Loucy (cell line): ENCODE data around the gene CHAMP1.

Experiments
- H2AFZ ChIP-seq: fragments of 200-600 bp; sonication (generic); 2 replicates; pipeline ENCODE4 v1.6.0; 2016; ENCODE audit warnings: antibody characterized with exemption, mild to moderate bottlenecking, low read length, moderate library complexity
- H3F3A ChIP-seq: fragments of 200-600 bp; 2 replicates; pipeline ENCODE4 v1.6.0; 2016; ENCODE audit warnings: antibody characterized with exemption, low read depth, mild to moderate bottlenecking
- H3K27me3 ChIP-seq: fragments of 200-600 bp; sonication (generic); 2 replicates; pipeline ENCODE4 v1.6.1; 2014; ENCODE audit warnings: low read length, mild to moderate bottlenecking; ENCODE audit not compliant: insufficient read depth, poor library complexity, severe bottlenecking
- H3K36me3 ChIP-seq: fragments of 200-600 bp; sonication (generic); 2 replicates; pipeline ENCODE4 v1.6.1; 2016; ENCODE audit warnings: low read length; ENCODE audit not compliant: insufficient read depth
- H3K4me1 ChIP-seq: fragments of 200-600 bp; sonication (generic); 2 replicates; pipeline ENCODE4 v1.5.1; 2014; ENCODE audit warnings: low read length, mild to moderate bottlenecking; ENCODE audit not compliant: insufficient read depth, poor library complexity, severe bottlenecking
- H3K4me2 ChIP-seq: fragments of 200-600 bp; sonication (generic); 2 replicates; pipeline ENCODE4 v1.6.0; 2014; ENCODE audit warnings: antibody characterized with exemption, low read length, low read depth, mild to moderate bottlenecking; ENCODE audit not compliant: poor library complexity, severe bottlenecking
- H3K4me3 ChIP-seq: fragments of 200-600 bp; sonication (generic); 2 replicates; pipeline ENCODE4 v1.5.1; 2014; ENCODE audit warnings: low read length, mild to moderate bottlenecking, mixed read lengths; ENCODE audit not compliant: poor library complexity, severe bottlenecking
- H3K79me2 ChIP-seq: fragments of 200-600 bp; sonication (generic); 2 replicates; pipeline ENCODE4 v1.6.1; 2014; ENCODE audit warnings: low read length; ENCODE audit not compliant: insufficient read depth
- H3K9ac ChIP-seq: fragments of 200-600 bp; sonication (generic); 2 replicates; pipeline ENCODE4 v1.6.0; 2014; ENCODE audit warnings: mild to moderate bottlenecking, low read depth, low read length, moderate library complexity; ENCODE audit not compliant: poor library complexity, severe bottlenecking
- H3K9me2 ChIP-seq: fragments of 200-600 bp; sonication (generic); replicated peaks from 2 replicates; pipeline ENCODE4 v1.6.1; 2016; ENCODE audit warnings: low read depth, low read length, mixed read lengths
- H3K9me3 ChIP-seq: fragments of 200-600 bp; sonication (generic); 2 replicates; pipeline ENCODE4 v1.6.1; 2014; ENCODE audit warnings: mild to moderate bottlenecking, antibody characterized with exemption, low read length, low read depth; ENCODE audit not compliant: insufficient read depth
- H4K20me1 ChIP-seq: fragments of 200-600 bp; sonication (generic); 2 replicates; pipeline ENCODE4 v1.6.0; 2014; ENCODE audit warnings: antibody characterized with exemption, low read length, mild to moderate bottlenecking; ENCODE audit not compliant: insufficient read depth, poor library complexity, severe bottlenecking
- CTCF ChIP-seq: fragments of 200-600 bp; sonication (generic); conservative IDR thresholded peaks from 2 replicates; pipeline ENCODE4 v1.5.1; 2014; ENCODE audit warnings: mild to moderate bottlenecking, antibody characterized with exemption, low read length
- EZH2phosphoT487 ChIP-seq: fragments of 200-600 bp; IDR thresholded peaks from 2 replicates; pipeline ENCODE4 v1.6.1; 2018; ENCODE audit warnings: antibody characterized with exemption, mild to moderate bottlenecking, moderate library complexity, borderline replicate concordance

CHAMP1 gene

GRCh38 chr13:114319441-114319913, 5.2 kb downstream of the CHAMP1 start:
- Histone ChIP-seq H2AFZ (no peak overlapping the region), H3F3A (peaks cover 4% of the 10 kb centered on the region; the same call in 1 of the 2 replicates), H3K4me1 (peaks cover 49% of the 10 kb centered on the region), H3K27me3 (no peaks in the 10 kb centered on the region), H3K36me3 (peaks cover 33% of the 10 kb centered on the region), H3K79me2 (peaks cover 87% of the 10 kb centered on the region), H3K4me3 (peak overlapping the region; percentile 63), H3K9me3 (no peaks in the 10 kb centered on the region), H3K9ac (peak overlapping the region; percentile 53), H3K9me2 (no peaks in the 10 kb centered on the region), H4K20me1 (peaks cover 63% of the 10 kb centered on the region), H3K4me2 (peak overlapping the region; percentile 92)
- no peak for TF ChIP-seq EZH2phosphoT487
- no peak for TF ChIP-seq CTCF

DNA sequence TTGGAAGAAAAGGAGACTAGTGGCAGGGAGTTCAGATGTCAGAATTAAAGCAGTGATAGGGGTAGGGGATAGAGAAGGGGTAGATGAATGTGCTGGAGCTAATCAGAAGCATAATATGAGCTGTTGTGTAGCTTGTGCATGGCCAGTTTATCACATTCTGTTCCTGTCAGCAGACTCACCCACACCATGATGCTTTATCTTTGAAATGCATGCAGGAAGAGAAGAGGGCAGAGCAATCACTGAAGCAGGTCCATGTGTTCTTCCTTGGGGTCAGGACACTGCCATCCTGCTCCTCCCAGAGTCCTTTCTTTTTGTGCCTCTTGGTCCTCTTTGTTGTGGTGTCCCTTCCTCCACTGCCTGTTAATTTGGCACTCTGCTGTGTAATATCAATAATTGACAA, 5.8 kb downstream of the CHAMP1 start:
- H3K79me2 ChIP-seq, result peaks cover 87% of the 10 kb centered on the region
- H2AFZ ChIP-seq, result no peak overlapping the region
- H3K4me3 ChIP-seq, result peak overlapping the region; percentile 63
- peak overlapping the region; percentile 53 for H3K9ac ChIP-seq
- H3K4me1 ChIP-seq, result peaks cover 50% of the 10 kb centered on the region
- peak overlapping the region; percentile 92 for H3K4me2 ChIP-seq
- H3K9me3 ChIP-seq, result no peaks in the 10 kb centered on the region
- no peak for TF ChIP-seq EZH2phosphoT487
- no peak for TF ChIP-seq CTCF
- no peaks in the 10 kb centered on the region for H3K9me2 ChIP-seq
- H3K27me3 ChIP-seq, result no peaks in the 10 kb centered on the region
- peaks cover 39% of the 10 kb centered on the region for H3K36me3 ChIP-seq
- no peaks in the 10 kb centered on the region for H3F3A ChIP-seq
- H4K20me1 ChIP-seq, result peaks cover 60% of the 10 kb centered on the region

GRCh38 chr13:114321256-114321655, 7.0 kb downstream of the CHAMP1 start:
- Histone ChIP-seq H3K4me1 (peaks cover 59% of the 10 kb centered on the region), H4K20me1 (peaks cover 50% of the 10 kb centered on the region)

More at GRCh38 chr13:114321256-114321655, 7.0 kb downstream of the CHAMP1 start:
- no peak overlapping the region for H3K4me2 ChIP-seq
- H3K9me3 ChIP-seq, result no peaks in the 10 kb centered on the region
- H3K4me3 ChIP-seq, result no peak overlapping the region
- H3K36me3 ChIP-seq, result peaks cover 47% of the 10 kb centered on the region
- peaks cover 86% of the 10 kb centered on the region for H3K79me2 ChIP-seq
- no peak overlapping the region for H3K9ac ChIP-seq
- TF ChIP-seq CTCF (no peak), EZH2phosphoT487 (no peak)
- no peaks in the 10 kb centered on the region for H3K27me3 ChIP-seq
- no peak overlapping the region for H2AFZ ChIP-seq
- H3F3A ChIP-seq, result no peaks in the 10 kb centered on the region
- no peaks in the 10 kb centered on the region for H3K9me2 ChIP-seq
